Uterus (tissue), 4 donors: ENCODE results near the gene INPP4A. TPM values are rescaled to one million over a fixed set of nuclear protein-coding genes. Genes with fewer than 3 reads are reported as not detected.

Experiments
- DNase-seq, 2 donors: peaks; one replicate each; pipeline ENCODE4 v3.0.0-alpha.2; 2019 to 2020
- H3K27ac ChIP-seq, 2 donors: fragments of 200-600 bp; sonication (generic); 1 replicate in 1 of 2; 2 replicates in 1 of 2; pipeline ENCODE4 v1.5.1; 2016 to 2018
- H3K27me3 ChIP-seq, 2 donors: fragments of 200-600 bp; sonication (generic); one replicate each; pipeline ENCODE4 v1.5.1; 2018 to 2019; ENCODE audit warnings: control low read depth in 1 of 2
- H3K36me3 ChIP-seq, 2 donors: fragments of 200-600 bp; sonication (generic); one replicate each; pipeline ENCODE4 v1.5.1; 2019; ENCODE audit warnings: control low read depth in 1 of 2
- H3K4me1 ChIP-seq, 2 donors: fragments of 200-600 bp; sonication (generic); one replicate each; pipeline ENCODE4 v1.5.1; 2018 to 2019; ENCODE audit warnings: control low read depth in 1 of 2
- H3K4me3 ChIP-seq, 2 donors: fragments of 200-600 bp; sonication (generic); 1 replicate in 1 of 2; 2 replicates in 1 of 2; pipeline ENCODE4 v1.5.1; 2018 to 2019; ENCODE audit warnings: mild to moderate bottlenecking in 1 of 2
- H3K9me3 ChIP-seq, 2 donors: fragments of 200-600 bp; sonication (generic); one replicate each; pipeline ENCODE4 v1.5.1; 2019; ENCODE audit warnings: control low read depth in 1 of 2
- CTCF ChIP-seq, 4 experiments: fragments of 200-600 bp in 2 of 4; fragments of 450-650 bp in 2 of 4; sonication (generic) in 2 of 4; IDR thresholded peaks; one replicate each; pipeline ENCODE4 v1.5.1; 2016 to 2019; ENCODE audit warnings: antibody characterized with exemption in 4 of 4, mild to moderate bottlenecking in 2 of 4, moderate library complexity in 1 of 4
- POLR2A ChIP-seq, 2 donors: fragments of 450-650 bp; IDR thresholded peaks; one replicate each; pipeline ENCODE4 v1.6.1; 2016; ENCODE audit warnings: antibody characterized with exemption in 2 of 2, mild to moderate bottlenecking in 1 of 2, moderate library complexity in 1 of 2
- intact Hi-C: fragments of 100-400 bp; cut with DNase I; formaldehyde crosslinking; loops from one replicate; pipeline ENCODE4 v1.15.1; 2023; ENCODE audit warnings: low total_unique reads
- total RNA-seq, 4 donors: library from RNA; depleted of rRNA in 3 of 4; stranded (reverse); fragments of >200 nt in 3 of 4; gene quantifications; one replicate each; pipeline versions ENCODE4 v1.1.0 to v1.2.4, GENCODE V29; 2014 to 2023
- donor health status: DM: yes; HTN: yes; CAD: no.

Gene INPP4A
- total RNA-seq, 4 donors from 2014 or later: 8.7 to 40.2 (median 35.2) TPM

DNA sequence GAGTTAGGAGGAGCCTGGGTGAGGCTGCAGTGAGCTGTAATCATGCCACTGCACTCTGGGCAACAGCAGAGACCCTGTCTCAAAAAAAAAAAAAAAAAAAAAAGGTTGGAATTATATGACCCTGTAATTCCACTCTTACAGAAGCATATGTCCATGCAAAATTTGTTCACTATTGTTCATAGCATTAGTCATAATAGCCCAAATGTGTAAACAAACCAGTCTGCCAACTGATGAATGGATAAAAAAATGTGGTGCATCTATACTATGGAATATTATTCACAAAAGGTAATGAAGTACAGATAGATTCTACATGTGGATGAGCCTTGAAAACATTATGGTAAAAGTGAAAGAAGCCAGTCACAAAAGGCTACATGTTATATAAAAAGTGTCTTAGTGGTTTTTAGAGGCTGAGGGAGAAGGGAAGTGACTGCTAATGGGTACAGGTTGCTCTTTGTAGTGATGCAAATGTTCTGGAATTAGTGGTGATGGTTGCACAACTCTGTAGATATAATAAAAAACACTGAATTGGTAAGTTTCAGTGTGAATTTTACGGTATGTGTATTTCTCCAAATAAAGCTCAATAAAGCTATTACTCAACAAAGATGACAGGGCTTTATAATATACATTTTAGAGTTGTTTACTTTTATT is 154.2 kb downstream of the INPP4A start:
- no peak overlapping the region for H3K27ac ChIP-seq
- no peaks in the 10 kb centered on the region for H3K36me3 ChIP-seq

DNA sequence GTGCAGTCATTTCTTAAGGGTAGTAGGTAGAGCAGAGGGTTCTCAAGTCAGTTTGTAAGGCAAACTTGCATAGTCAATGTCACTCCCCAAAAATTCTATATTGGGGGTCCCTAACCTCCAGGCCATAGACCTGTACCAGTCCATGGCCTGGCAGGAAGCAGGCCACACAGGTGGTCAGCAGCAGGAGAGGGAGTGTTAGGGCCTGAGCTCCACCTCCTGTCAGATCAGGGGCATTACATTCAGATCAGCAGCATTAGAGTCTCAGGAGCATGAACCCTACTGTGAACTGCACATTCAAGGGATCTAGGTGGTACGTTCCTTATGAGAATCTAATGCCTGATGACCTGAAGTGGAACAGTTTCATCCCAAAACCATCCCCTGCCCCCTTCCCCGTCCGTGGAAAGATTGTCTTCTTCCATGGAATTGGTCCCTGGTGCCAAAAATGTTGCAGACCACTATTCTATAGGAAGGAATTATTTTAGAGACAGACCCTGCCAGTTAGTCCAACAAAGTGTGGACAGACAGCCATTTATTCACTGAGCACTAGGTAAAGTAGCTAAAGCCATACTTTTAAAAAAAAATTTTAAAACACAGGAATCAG is 157.0 kb downstream of the INPP4A start:
- H3K27ac ChIP-seq: no peak overlapping the region
- peaks cover 0 to under 1% of the 10 kb centered on the region in 2 donors for H3K4me1 ChIP-seq
- no peak for TF ChIP-seq POLR2A (IDR thresholded peaks at IDR 0.05)
- TF ChIP-seq CTCF (IDR thresholded peaks at IDR 0.05): peak; percentile 9 to 24 (median 16)
- intact Hi-C loops: no loop called here
- H3K4me3 ChIP-seq: no peak overlapping the region
- no peak for DNase-seq
- H3K36me3 ChIP-seq: no peaks in the 10 kb centered on the region
- H3K9me3 ChIP-seq: no peaks in the 10 kb centered on the region
- H3K27me3 ChIP-seq: no peaks in the 10 kb centered on the region

More for the DNA sequence above, 154.2 kb downstream of the INPP4A start:
- H3K27me3 ChIP-seq: no peaks in the 10 kb centered on the region
- no peaks in the 10 kb centered on the region for H3K9me3 ChIP-seq
- intact Hi-C loops: no loop called here
- TF ChIP-seq POLR2A (IDR thresholded peaks at IDR 0.05): no peak
- no peak for TF ChIP-seq CTCF (IDR thresholded peaks at IDR 0.05)
- no peak overlapping the region for H3K4me3 ChIP-seq
- DNase-seq: no peak
- no peaks in the 10 kb centered on the region for H3K4me1 ChIP-seq

GRCh38 chr2:98604547-98604946 is 159.9 kb downstream of the INPP4A start:
- no peak for TF ChIP-seq POLR2A (IDR thresholded peaks at IDR 0.05)
- no peak overlapping the region for H3K4me3 ChIP-seq
- H3K9me3 ChIP-seq: no peaks in the 10 kb centered on the region
- DNase-seq: no peak
- no peaks in the 10 kb centered on the region for H3K36me3 ChIP-seq
- H3K27me3 ChIP-seq: no peaks in the 10 kb centered on the region
- intact Hi-C loops: no loop called here
- H3K4me1 ChIP-seq: peaks cover 5 to 11% of the 10 kb centered on the region in 2 donors
- H3K27ac ChIP-seq: no peak overlapping the region

DNA sequence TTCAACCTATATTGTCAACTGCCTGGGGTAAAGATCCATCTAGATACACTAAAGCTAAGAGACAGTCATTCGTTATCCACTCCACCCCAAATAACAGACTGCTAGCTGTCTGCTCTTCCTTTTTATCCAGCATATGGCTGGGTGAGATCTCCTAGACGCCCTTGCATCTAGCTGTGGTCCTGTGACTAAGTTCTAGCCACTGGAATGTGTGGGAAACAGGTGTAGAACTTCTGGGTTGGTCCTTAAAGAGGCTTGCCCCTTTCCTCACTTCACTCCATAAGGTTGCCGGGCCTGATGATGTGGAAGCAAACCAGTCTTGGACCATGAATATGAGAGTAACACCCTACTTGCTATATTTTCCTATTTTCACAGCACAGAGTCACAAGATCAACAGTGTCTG is 160.4 kb downstream of the INPP4A start:
- H3K27me3 ChIP-seq: no peaks in the 10 kb centered on the region
- intact Hi-C loops: no loop called here
- DNase-seq: no peak
- TF ChIP-seq CTCF (IDR thresholded peaks at IDR 0.05): no peak
- no peak for TF ChIP-seq POLR2A (IDR thresholded peaks at IDR 0.05)
- no peak overlapping the region for H3K27ac ChIP-seq
- no peaks in the 10 kb centered on the region for H3K36me3 ChIP-seq
- peaks cover 5 to 15% of the 10 kb centered on the region in 2 donors for H3K4me1 ChIP-seq
- H3K9me3 ChIP-seq: no peaks in the 10 kb centered on the region
- no peak overlapping the region for H3K4me3 ChIP-seq

GRCh38 chr2:98606431-98606830 is 161.8 kb downstream of the INPP4A start:
- peaks cover 5 to 24% of the 10 kb centered on the region in 2 donors for H3K4me1 ChIP-seq
- no peak overlapping the region for H3K4me3 ChIP-seq
- intact Hi-C loops: no loop called here
- H3K9me3 ChIP-seq: no peaks in the 10 kb centered on the region
- H3K36me3 ChIP-seq: no peaks in the 10 kb centered on the region
- H3K27ac ChIP-seq: no peak overlapping the region
- no peaks in the 10 kb centered on the region for H3K27me3 ChIP-seq
- no peak for DNase-seq
- TF ChIP-seq CTCF (IDR thresholded peaks at IDR 0.05) (no peak), POLR2A (IDR thresholded peaks at IDR 0.05) (no peak)
